Amniotic epithelial cell (primary cell): Measurements from ENCODE around the gene PHETA1.
A peak's percentile ranks its signal among the peaks of the same experiment; 100 is the strongest.

ENCODE experiments used
- DNase-seq: peaks from one replicate; pipeline ENCODE4 v3.0.0-alpha.2; 2010; ENCODE audit warnings: low read depth

PHETA1 gene

GRCh38 chr12:111369496-111370220 lies 763 bp upstream of the PHETA1 start:
- no peak for DNase-seq

- DNase-seq = no peak
Measured at GRCh38 chr12:111368291-111368787, 556 bp downstream of the PHETA1 start.

GRCh38 chr12:111367661-111368221 lies 1.2 kb downstream of the PHETA1 start:
- DNase-seq = peak; percentile 65

GRCh38 chr12:111366583-111366982 lies 2.3 kb downstream of the PHETA1 start:
- no peak for DNase-seq

GRCh38 chr12:111366075-111366474 lies 2.8 kb downstream of the PHETA1 start:
- no peak for DNase-seq

- peak; percentile 74 for DNase-seq
Measured at GRCh38 chr12:111363578-111363977, 5.3 kb downstream of the PHETA1 start.

GRCh38 chr12:111362687-111363475 lies 6.0 kb downstream of the PHETA1 start:
- DNase-seq = no peak

GRCh38 chr12:111361717-111362576 lies 6.9 kb downstream of the PHETA1 start:
- DNase-seq = peak; percentile 27

- DNase-seq = no peak
Measured at GRCh38 chr12:111361073-111361716, 7.7 kb downstream of the PHETA1 start.

GRCh38 chr12:111360325-111360930 lies 8.5 kb downstream of the PHETA1 start:
- DNase-seq = no peak

GRCh38 chr12:111359914-111360276 lies 9.0 kb downstream of the PHETA1 start:
- no peak for DNase-seq

GRCh38 chr12:111359231-111359913 lies 9.5 kb downstream of the PHETA1 start:
- DNase-seq = no peak

GRCh38 chr12:111355201-111355925 lies 13.5 kb downstream of the PHETA1 start:
- DNase-seq = no peak

GRCh38 chr12:111354511-111354910 lies 14.4 kb downstream of the PHETA1 start:
- DNase-seq = no peak

GRCh38 chr12:111353603-111354295 lies 15.1 kb downstream of the PHETA1 start:
- no peak for DNase-seq

GRCh38 chr12:111353026-111353425 lies 15.9 kb downstream of the PHETA1 start:
- no peak for DNase-seq

- no peak for DNase-seq
Measured at GRCh38 chr12:111352296-111352993, 16.4 kb downstream of the PHETA1 start.

- DNase-seq = no peak
Measured at GRCh38 chr12:111351026-111351425, 17.9 kb downstream of the PHETA1 start.
